Frontal cortex (tissue), 4 donors: Measurements from ENCODE around the gene ST6GALNAC3. TPM values are rescaled to one million over a fixed set of nuclear protein-coding genes. Genes with fewer than 3 reads are reported as not detected.

ENCODE experiments used
- DNase-seq, 2 donors: peaks; one replicate each; pipeline ENCODE4 v3.0.0; 2012; ENCODE audit warnings: low spot score in 2 of 2
- FAIRE-seq: peaks from 2 replicates; lab custom pipeline; 2012; peaks lifted over from hg19 to GRCh38; lab: Jason Lieb, UNC
- total RNA-seq: library from RNA; depleted of rRNA; stranded (reverse); fragments of >200 nt; gene quantifications from one replicate; pipeline ENCODE4 v1.2.3, GENCODE V29; 2014
- donor health status: control.
- donor health status: control.
- donor health status: control.

The ST6GALNAC3 gene
- total RNA-seq, 1 donor from 2014 or later, result 14.3 TPM

GRCh38 chr1:76268341-76268740 lies 193.8 kb downstream of the ST6GALNAC3 start:
- FAIRE-seq (no peak), DNase-seq (no peak)

DNA sequence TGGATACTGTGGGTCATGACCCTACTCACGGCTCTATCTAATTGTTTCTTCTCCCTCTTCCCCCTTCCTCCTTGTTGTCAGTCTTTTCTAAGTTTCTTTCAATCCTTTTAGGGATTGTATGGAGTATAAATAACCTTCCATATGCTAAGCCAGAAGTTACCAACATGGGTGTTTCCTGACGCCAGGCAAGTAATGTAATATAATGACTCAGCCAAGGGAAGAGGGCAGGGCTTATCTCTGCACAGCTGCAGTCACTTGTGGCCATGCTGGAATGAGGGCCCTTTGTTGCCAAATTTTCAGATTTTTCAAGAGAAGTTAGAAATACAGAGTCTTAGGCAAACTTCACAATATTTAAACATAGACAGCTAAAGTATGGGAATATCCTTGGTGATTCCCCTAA lies 194.6 kb downstream of the ST6GALNAC3 start:
- no peak for FAIRE-seq

GRCh38 chr1:76274302-76274701 lies 199.8 kb downstream of the ST6GALNAC3 start:
- DNase-seq, result no peak
- FAIRE-seq, result no peak

More for the DNA sequence above, 194.6 kb downstream of the ST6GALNAC3 start:
- DNase-seq, result no peak

DNA sequence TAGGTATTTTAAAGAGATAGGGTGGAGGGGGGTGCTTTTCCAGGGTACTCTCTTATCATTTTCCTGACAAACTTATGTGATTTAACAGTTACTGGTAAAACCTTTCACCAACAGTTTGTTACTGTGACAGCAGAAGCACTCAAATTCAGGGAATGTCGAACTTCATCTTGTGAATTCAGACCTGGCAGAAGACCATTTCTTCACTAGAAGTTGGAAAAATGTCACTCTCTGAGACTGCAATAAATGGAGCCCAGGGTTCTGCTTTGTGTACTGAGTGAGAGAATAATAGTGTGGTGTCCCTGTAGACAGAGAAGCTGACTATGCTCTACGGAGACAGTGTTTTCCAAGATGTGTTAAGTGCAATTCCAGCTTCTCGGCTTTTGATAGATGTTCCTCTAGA lies 200.2 kb downstream of the ST6GALNAC3 start:
- FAIRE-seq (no peak), DNase-seq (no peak)

DNA sequence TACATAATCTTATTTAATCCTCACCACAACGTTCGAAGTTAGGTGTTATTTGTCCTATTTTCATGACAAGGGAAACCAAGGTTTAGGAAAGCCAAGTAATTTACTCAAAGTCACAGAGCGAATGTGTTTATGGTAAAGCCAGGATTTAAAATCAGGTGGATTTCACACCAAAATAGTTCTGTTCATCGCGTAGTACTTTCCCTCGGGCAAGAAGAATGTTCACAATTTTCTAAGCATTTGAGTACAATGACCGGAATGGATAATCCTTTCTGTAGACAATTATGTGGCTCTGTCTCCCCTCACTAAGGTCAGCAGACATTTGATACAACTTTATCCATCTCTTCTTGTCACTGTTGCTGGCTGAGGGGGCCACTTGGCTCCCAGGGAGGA lies 204.2 kb downstream of the ST6GALNAC3 start:
- DNase-seq (no peak), FAIRE-seq (no peak)

- no peak for FAIRE-seq
Measured at GRCh38 chr1:76279101-76279748, 204.7 kb downstream of the ST6GALNAC3 start.

DNA sequence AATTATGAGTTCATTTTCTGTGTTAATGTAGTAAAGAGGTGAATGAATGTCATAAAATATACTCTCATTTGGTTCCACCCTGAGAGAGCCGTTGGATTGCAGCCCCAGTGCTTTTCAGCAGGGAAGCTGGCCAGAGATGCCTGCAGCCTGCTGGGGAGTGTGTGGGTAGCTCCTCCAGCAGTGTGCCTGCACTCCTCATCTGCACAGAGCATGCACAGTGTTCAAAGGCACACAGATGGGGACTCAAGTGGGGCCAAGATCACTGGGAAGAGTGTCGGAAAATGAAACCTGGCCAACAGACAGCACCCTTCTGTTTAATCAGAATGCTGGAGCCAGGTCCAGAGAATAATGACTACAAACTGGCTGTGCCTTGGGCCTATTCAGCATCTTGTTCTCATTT lies 206.8 kb downstream of the ST6GALNAC3 start:
- FAIRE-seq (no peak), DNase-seq (no peak)

More at GRCh38 chr1:76279101-76279748, 204.7 kb downstream of the ST6GALNAC3 start:
- no peak for DNase-seq

DNA sequence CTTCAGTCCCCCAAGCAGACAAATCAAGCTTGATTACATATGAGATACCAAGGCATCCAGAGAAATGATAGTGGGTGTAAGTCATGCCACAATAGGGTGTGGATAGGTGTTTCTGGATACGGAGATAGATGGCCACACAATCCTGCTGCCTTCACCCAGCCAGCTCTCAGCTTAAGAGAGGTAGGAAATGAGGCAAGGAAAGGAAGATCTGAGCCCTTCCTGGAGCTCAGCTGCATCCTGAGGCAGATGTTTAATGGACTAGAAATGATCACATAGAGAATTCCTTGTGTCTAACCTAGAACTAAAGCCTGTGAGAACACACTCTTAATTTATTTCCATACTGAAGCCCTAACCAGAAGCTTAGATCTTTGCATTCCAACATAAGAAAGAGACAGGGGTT lies 210.3 kb downstream of the ST6GALNAC3 start:
- FAIRE-seq, result no peak
- DNase-seq, result no peak

- FAIRE-seq (no peak), DNase-seq (no peak)
Measured at GRCh38 chr1:76285578-76286135, 211.1 kb downstream of the ST6GALNAC3 start.

- DNase-seq (no peak), FAIRE-seq (no peak)
Measured at GRCh38 chr1:76287917-76288316, 213.4 kb downstream of the ST6GALNAC3 start.

DNA sequence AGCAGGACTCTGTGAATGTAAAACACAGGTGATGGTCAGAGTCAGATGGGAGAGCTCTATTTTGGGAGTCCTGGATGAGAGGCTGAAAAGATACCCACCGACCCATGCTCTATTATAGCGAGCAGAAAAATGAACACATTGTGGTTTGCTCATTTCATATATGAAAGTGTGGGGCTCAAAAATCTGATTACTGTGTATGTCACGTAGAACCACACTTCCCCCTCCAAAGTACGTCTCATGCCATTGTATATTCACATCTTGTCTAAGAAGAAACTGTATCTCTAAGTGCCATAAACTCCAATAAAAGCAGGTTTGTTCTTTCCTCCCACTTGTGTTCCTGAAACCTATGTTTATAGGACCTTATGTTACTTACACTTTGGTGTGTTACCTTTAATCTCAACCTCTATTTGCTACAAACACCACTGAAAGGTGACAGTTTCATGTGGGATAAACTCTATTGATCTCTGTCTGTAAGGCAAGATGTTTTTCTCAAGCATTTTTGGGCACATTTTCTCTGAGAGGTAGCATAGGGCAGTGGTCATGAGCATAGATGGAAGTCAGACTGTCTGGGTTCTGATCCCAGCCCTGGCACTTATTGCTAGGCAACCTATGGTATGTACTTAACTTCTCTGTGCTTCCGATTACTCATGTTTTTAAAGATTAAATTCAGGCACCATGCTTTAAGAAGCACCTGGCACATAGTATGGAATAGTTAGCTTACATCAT lies 214.4 kb downstream of the ST6GALNAC3 start:
- DNase-seq, result no peak
- FAIRE-seq, result no peak

DNA sequence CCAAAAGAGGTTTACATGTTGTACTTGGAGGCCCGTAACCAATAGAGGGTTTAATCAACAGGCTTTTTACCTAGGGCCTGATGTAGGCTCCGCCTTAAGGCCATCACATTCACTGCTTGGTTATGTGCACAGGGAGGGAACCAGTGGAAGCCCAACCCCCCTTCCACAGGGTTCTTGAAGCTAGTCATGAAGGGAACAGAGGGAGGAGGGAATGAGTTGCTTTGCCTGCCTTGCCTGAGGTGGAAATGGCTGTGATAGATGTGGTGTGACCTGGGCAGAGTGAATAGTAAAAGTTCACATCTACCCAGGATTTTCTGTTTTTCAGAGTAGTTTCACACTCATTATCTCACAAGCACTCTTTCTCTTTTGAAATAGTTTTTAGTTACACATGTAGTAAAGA lies 215.1 kb downstream of the ST6GALNAC3 start:
- FAIRE-seq, result no peak
- no peak for DNase-seq

DNA sequence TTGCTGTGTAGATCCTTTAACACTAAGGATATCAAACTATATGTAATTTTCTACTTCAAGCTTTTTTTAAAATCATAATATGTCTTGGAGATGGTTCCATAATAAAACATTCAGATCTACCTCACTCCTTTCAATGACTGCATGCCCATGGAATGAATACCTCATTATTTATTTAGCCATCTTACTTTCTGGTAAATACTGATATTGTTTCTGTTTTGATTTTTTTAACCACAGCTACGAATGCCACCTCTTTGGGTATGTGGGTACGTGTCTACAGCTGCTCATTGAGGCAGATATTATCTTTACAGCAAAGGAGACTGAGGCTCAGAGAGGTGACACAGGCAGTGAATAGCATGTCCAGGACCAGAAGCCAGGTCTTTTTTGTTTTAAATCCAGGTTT lies 215.7 kb downstream of the ST6GALNAC3 start:
- DNase-seq (no peak), FAIRE-seq (no peak)

GRCh38 chr1:76291191-76291590 lies 216.6 kb downstream of the ST6GALNAC3 start:
- DNase-seq, result no peak
- FAIRE-seq, result no peak

DNA sequence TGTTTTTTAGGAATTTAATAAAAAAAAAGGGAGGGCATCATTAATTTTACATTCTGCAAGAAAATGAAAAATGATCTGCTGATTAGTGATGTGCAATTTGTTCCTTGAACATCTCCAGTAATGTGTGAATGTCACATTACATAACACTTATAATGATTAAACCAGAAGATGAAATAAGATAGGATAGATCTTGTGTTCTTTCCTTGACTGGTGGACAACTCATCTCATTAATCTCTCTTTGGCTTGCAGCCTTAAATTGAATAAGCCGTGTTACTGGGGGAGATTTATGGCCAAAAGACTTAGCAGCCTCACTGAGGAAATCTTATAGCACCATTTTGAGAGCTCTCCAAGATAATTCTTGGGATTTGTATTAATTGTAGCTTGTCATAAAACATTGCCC lies 217.2 kb downstream of the ST6GALNAC3 start:
- FAIRE-seq, result no peak
- no peak for DNase-seq

- DNase-seq, result no peak
- no peak for FAIRE-seq
Measured at GRCh38 chr1:76292418-76293184, 218.1 kb downstream of the ST6GALNAC3 start.

DNA sequence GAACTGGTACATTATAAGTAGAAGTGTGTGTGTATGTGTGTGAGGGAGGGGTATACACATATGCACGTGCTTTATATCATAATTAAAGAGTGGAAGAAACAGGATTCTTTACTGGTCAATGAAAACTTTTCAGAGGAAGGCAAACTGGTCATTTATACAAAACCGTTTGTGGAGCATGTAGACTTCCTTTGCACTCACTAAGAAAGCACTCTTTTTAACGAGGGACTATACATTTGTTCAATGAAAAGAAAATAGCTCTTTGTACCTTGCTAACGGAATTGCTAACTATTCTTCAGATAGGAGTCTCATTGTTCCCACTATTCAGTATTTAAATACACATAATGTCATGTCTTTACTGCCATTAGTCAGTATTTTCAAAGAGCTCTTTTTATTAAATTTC lies 219.3 kb downstream of the ST6GALNAC3 start:
- DNase-seq (no peak), FAIRE-seq (no peak)

DNA sequence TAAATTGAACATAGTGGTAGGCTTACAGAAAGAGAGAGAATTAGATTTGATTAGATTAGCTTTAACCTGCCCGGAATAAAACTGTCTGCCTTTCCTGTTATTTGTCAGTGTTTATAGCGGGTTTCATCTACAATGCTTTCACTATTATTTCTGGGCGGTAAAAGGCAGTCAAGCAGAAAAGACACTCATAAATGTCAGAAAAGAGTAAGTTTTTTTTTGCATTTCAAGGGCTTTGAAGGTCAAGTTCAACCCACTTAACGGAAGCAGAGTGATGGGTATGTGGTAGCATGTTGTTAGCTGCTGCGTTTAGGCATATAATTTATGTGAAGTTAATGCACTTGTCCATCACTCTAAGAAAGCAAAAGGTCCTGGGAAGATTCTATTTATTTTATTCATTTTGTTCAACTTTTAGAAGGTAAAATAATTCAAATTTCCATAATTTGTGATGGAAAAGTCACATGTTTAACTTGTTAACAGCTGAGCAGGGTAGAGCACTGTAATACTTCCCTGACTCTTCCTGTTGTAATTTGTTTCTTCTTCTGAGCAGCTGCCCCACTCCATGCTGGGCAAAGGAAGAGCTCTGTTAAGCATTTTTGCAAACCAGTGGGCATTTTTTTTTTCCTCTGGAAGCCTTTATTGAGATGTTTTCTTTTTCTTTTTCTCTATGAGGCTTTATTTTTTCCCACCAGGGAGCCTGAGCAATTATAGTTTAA lies 220.1 kb downstream of the ST6GALNAC3 start:
- FAIRE-seq (no peak), DNase-seq (no peak)

DNA sequence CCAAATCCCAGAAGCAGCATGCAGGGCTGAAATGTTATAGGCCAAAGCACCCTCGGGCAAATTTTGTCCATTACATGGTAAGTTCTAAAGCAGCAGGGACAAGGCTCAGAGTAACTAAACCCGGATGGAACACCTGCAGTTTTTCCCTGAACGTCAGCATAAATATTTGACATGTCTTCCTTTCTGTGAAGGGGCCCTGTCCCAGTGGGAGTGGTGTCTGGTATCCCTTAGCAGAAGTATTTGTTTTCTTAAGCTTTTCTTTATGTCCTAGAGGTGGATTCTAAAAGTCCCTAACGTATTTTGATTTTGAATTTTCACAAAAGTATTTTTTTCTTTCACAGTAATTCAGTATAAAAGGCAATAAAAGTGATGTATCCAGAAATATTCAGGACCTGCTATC lies 223.9 kb downstream of the ST6GALNAC3 start:
- no peak for DNase-seq
- no peak for FAIRE-seq

DNA sequence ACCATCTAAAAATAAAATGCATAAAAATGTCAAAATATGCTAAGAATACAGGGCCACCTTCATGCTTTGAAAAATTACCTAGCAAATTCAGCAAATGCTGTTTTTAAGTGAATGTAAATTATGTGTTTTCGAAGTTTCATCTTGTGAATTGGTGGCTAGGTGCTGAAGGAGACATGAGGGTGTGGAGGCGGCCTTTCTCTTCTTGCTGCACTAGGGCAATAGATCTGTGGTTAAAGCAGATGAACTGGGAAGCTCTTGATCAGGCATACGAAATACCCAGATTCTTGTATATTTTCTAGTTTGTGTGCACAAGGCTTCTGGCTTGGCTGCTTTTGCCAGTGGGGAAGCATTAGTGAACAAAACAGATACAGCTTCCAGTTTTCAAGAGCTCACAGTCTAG lies 224.5 kb downstream of the ST6GALNAC3 start:
- no peak for FAIRE-seq

More for the DNA sequence above, 224.5 kb downstream of the ST6GALNAC3 start:
- no peak for DNase-seq
